ENCODE results near the gene UBE2E2.

UBE2E2 gene

DNA sequence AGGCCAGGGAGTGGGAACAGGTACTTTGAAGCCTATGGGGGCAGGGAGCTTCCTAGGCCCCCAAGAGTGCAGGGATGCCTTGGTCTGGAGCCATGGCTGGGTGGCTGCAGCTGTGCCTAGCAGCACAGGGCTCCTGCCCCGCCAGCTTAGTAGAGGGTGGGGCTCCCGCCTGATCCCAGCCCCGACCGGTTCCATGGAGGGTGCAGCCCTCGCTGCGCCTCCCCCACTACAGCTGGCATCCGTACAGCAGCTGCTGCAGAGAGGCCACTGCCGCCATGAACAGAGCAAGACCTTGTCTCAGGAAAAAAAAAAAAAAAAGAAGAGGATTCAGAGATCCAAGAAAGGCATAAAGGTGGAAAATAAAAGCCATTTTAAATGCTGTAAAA is 277.2 kb downstream of the UBE2E2 start:
- DNase-seq (ENCODE audit: low spot score) = no peak

GRCh38 chr3:23481011-23481615 is 278.0 kb downstream of the UBE2E2 start:
- no peak for DNase-seq (ENCODE audit: low spot score)

DNA sequence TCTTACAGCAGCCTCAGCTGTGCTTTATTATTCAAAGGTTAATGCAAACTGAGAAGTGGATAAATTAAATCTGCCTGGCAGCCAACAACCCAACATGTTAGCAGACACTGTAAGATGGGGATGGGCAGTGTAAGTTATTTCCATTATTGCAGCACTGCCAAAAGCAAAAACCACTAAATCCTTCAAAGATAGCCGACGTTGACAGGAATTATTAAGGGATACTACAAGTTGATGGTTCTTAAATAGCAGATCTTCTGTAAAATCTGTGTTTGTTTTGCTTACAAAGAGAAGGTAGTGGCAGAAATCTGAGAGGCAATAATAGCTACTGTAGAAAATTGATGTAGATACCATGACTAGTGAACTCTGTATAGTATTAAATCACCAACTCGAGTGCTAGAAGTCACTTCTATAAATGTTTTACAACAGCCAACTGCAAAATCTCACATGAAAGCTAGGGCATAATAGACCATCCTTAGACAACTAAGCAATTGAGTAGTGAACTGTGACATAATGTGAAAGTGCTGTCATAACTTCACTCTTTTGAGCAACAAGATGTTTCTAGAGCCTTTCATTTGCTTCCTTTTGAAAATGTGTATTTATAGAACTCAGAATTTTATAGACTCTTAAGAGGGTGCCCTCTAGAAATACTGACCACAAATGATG is 278.6 kb downstream of the UBE2E2 start:
- no peak for DNase-seq (ENCODE audit: low spot score)

- no peak for DNase-seq (ENCODE audit: low spot score)
Measured at GRCh38 chr3:23484386-23484785, 281.3 kb downstream of the UBE2E2 start.

DNA sequence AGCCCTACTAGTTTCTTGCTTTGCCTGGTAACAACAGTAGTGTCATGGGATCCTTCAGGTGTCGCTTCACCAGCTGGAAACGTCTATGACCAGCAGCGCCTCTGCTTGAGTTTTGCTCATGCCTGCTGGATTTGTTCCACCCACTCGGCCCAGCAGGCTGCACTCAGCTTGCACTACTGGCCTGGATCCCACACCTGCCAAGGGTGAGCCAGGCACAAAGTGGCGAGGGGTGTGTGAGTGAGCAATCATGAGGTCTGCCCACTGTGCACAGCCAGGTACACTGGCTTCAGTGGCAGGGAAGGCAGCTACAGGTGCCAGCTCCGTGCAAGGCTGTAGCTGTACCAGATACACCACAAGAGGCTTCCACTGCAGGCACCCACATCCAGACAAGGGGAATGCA is 282.8 kb downstream of the UBE2E2 start:
- no peak for DNase-seq (ENCODE audit: low spot score)

DNA sequence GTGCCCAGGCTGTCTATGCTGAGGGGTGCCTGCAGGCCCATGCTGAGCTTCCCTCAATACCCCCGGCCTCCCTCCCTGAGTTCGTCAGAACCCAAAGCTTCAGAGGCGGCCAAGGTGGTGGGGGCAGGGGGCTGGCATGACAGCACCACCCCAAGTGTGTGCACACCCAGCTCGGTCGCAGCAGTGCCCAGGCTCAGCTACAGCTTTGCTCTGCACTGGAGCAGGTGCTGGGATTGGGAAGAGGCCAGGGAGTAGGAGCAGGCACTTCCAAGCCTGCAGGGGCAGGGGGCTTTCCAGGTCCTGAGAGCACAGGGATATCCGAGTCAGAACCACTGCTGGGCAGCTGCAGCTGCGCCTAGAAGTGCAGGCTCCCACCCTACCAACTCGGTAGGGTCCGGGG is 283.9 kb downstream of the UBE2E2 start:
- DNase-seq (ENCODE audit: low spot score) = no peak

- no peak for DNase-seq (ENCODE audit: low spot score)
Measured at GRCh38 chr3:23488618-23489017, 285.5 kb downstream of the UBE2E2 start.

DNA sequence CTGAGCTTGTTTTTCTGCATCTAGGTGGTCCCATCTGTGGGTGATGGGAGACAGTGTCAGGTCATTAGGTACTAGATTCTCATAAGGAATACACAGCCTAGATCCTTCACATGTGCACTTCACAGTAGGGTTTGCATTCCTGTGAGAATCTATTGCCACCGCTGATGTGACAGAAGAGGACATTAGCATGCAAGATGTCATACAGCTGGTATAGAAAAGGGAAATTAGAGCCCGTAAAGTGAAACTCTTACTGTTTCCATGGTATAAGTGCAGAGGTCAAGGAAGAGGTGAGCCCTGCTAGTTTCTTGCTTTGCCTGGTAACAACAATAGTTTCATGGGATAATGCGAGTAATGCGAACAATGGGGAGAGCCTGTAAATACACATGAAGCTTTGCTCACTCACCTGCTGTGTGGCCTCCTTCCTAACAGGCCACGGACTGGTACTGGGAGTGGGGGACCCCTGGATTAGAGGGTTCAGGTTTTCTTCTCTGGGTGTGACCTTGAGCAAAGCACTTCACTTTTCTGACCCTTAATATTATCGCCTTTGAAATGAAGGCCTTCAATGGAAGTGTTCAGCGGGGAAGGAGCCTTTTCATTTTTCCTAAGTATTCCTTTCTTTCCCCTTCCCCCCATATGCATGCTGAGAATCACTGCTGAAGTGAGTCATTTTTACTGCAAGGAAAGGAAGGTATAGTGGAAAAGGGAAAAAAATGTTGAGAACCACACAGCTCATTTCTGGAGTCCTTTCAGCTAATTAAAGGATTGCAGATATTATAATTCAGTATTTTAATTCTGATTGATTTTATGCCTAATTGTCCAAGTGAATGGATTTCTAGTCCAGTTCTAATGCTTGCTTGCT is 286.4 kb downstream of the UBE2E2 start:
- no peak for DNase-seq (ENCODE audit: low spot score)

- DNase-seq (ENCODE audit: low spot score) = peak; percentile 45
Measured at GRCh38 chr3:23490459-23490858, 287.3 kb downstream of the UBE2E2 start.

DNA sequence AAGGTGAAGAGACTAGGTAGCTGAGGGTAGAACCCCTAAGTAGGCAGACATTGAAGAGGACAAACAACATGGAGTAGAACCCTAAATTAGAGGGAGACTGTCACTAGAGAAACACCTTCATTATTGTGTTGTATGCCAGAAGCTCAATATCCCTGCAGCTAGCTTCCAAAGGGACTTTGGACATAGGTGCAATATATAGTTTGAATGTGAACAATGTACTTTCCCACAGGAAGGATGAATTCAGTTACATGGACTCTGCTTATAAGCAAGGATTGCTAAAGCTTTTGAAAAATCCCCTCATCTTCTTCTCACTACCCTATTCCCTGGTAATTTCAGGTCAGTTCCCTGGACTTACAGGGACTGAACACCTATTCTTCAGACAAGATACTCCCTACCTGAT is 288.9 kb downstream of the UBE2E2 start:
- no peak for DNase-seq (ENCODE audit: low spot score)

DNA sequence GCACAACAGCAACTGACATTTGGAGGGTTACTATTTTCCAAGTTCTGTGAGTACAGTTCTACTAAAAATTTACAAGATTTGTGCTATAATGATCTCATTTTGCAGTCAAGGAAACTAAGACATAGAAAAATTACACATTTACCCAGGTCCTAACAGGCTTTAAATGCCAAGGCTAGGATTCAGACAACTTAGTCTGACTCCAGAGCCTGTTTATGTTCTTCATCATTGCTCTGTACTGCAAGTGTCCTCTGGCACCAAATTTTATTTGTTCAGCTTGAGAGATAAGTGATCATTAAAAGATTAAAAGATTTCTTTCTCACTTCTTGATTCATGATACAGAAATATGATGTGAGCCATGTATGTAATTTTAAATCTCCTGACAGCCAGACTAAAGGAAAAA is 290.8 kb downstream of the UBE2E2 start:
- DNase-seq (ENCODE audit: low spot score) = no peak

DNA sequence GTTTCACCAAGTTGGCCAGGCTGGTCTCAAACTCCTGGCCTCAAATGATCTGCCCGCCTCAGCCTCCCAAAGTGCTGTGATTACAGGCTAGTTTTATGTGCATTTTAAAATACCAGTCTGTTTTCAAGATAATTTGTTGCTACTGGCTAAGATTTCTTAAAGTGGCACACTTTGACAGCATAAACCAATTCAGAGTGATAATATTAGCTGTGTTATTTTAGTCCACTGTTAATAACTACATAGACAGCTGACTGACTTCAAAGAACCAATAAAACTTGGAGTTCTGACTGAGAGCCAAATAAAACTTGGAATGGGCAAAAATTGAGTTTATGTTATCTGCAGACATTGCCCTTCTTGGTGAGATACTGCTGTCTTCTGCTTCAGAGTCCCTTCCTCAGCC is 291.8 kb downstream of the UBE2E2 start:
- no peak for DNase-seq (ENCODE audit: low spot score)

- peak; percentile 24 for DNase-seq (ENCODE audit: low spot score)
Measured at GRCh38 chr3:23495507-23495906, 292.4 kb downstream of the UBE2E2 start.

DNA sequence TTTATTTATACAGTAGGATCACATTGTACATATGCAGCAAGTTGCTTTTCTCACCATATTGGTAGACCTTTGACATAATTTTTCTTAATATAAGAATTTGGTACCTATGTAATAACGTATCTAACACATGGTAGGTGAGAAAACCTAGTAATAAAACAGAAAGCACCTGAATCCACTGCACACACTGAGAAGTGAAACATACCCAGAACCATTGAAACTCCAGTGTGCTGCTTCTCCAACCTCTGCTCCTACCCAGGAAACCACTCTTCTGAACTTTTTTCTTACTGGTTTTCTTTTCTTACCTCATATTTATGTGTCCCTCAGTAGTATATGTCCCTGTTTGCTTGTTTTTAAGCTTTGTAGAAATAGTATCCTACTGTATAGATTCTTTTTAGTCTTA is 293.0 kb downstream of the UBE2E2 start:
- no peak for DNase-seq (ENCODE audit: low spot score)

- no peak for DNase-seq (ENCODE audit: low spot score)
Measured at GRCh38 chr3:23497156-23497555, 294.0 kb downstream of the UBE2E2 start.

GRCh38 chr3:23501201-23501802 is 298.2 kb downstream of the UBE2E2 start:
- DNase-seq (ENCODE audit: low spot score) = no peak

GRCh38 chr3:23508464-23508863 is 305.3 kb downstream of the UBE2E2 start:
- no peak for DNase-seq (ENCODE audit: low spot score)

DNA sequence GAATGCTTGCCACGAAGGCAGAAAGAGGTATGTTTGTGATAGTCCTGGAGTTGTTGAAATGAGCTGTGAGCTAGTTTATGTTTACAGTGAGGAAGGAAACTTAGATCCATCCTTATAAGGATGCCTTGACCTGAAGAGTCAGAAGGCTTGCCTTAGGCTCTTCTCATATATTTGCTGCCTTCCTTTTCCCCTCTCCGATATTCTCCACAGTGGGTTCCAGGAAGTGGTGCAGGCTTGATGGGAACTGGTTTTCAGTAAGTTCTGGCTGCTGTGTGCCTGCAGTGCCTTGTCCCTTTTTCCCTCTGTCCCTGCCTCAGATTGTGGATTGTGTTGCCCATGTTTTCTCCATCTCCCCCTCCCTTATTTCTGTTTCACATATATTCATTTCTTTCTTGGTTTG is 315.3 kb downstream of the UBE2E2 start:
- DNase-seq (ENCODE audit: low spot score) = no peak

GRCh38 chr3:23519314-23520208 is 316.4 kb downstream of the UBE2E2 start:
- DNase-seq (ENCODE audit: low spot score) = no peak

DNA sequence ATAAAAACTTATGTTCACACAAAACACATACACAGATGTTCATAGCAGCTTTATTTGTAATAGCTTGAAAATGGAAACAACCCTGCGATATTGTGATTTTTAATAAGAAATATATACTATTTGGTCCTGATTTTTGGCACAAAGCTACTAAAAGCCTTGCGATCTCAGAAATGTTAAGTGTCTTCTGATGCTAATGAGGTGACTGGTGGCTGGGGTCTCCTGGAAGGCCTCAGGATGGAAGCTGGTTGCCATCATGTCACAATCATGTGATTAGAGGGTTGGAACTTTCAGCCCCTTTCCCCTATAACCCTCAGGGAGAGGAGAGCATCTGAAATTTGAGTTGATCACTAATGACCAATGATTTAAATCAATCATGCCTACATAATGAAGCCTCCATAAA is 324.2 kb downstream of the UBE2E2 start:
- no peak for DNase-seq (ENCODE audit: low spot score)

- no peak for DNase-seq (ENCODE audit: low spot score)
Measured at GRCh38 chr3:23533596-23533995, 330.5 kb downstream of the UBE2E2 start.

DNA sequence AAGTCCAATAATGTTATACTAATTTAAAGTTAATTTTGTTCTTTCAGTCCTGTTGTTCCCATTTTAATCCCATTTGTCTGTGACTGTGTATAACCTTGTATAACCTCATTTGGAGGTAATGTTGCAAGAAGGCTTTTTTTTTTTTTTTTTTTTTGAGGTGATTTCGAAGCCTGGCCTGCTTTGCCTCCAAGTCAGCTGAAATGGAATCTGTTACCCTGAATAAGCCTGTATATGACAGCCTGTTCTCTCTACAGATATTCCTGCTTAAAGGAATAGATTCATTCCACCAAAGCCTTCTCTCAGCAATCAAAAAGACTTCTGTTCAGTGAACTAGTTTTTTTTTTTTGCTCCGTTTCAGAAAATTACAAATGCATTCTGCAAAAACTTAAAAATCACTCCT is 330.9 kb downstream of the UBE2E2 start:
- no peak for DNase-seq (ENCODE audit: low spot score)

Data from AG08395 (cell line).